Fibroblast of the conjunctiva (primary cell): ENCODE measurements around the gene RGS11.

Source experiments
- DNase-seq: peaks from one replicate; pipeline ENCODE4 v3.0.0-alpha.2; 2010; ENCODE audit warnings: low read depth

Gene RGS11

DNA sequence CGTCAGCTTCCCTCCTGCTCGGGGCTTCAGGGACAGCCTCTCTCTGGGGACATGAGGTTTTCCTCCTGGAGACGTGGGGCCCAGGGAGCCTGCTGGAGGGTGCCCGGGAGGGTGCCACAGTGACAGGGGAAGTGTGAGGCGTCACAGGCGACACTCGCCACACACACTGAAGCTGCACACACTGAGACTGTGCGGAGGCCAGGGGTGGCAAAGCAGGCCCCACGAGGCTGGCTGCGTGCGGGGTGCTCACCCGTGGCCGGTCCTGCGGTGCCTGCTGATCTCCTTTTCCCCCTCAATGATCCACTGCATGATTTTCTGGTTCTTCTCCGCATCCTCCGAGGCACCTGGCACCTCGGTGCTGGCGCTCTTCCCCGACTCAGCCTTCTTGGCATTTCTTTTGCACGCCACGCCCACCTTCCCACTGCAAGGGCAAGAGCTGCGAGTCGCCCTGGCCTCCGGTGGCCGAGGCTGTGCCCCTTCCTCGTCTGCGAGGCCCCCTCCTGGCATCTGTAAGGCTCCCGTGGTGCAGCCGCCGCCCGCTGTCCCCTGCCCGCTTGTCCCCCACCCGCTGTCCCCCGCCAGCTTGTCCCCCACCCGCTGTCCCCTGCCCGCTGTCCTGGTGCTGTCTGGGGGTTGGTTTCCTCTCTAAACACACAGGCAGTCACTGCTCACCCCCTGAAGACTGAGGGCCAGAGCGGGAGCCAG is 21.2 kb upstream of the RGS11 start:
- no peak for DNase-seq

DNA sequence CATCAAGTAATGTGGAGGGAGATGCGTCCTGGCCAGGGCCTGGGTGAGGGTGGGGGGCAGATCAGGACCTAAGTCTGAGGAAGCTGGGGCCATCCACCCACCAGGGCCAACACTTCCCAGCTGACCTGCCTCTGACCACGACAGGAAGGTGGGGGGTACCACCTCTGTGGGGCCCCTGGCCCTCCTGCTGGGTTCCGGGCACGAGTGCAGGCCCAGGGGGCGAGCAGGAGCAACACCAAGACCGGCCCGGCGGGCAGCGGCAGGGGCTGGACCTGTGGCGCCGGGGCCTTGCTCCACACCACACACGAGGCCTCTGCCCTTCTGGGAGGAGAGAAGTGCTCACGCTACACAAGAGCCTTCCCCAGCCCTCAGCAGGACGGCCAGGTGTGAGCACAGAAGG is 20.5 kb upstream of the RGS11 start:
- no peak for DNase-seq

DNA sequence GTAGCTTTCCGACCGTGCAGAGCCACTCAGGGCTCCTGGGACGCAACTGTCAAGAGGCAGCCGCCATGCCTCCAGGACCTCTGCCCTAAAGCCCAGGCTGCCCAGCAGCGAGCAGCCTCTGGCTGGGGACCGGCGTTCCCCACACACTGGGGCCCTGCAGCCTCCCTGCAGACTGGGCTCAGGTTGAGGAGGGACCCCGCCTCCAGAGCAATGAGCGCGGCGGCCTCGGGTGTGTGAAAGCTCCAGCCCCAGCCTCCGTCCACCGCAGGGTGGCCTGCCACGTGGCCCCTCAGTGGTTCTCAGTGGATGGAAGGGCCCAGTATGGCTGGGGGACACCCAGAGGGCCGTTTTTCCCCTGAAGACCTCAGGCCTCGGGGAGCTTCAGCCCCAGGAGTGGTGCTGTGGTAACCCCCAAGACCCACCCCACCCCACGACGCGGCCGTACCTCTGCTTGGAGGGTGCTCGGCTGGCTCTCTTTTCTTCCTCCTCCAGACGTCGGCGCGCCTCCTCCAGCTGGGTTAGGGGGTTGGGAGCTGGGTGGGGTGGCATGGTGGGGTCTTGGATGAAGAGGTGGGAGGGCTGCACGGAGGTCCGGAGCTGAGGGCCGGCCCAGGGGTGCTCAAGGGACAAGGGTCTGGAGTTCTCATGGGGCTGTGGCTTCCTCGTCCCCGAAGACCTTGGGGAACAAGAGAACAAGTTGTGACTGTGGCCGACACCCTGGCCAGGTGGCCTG is 17.5 kb upstream of the RGS11 start:
- no peak for DNase-seq

DNA sequence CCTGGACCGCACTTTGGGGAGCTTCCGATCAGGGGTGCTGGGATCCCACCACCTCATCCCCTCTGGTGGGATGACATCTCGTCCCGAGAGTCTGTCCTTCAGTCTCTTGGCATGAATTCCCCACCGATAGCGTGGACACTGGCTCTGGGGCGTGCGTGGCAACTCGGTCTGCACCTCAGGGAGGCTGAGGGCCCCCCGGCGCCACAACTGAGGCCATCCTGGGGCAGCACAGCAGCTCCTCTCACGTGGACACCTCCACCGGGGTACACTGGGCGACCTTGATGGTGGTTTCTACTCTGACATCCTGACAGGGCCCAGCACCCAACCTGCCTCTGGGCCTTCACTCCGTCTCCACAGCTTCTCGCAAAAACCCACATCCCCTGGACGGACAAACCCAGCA is 15.8 kb upstream of the RGS11 start:
- DNase-seq, result no peak

DNA sequence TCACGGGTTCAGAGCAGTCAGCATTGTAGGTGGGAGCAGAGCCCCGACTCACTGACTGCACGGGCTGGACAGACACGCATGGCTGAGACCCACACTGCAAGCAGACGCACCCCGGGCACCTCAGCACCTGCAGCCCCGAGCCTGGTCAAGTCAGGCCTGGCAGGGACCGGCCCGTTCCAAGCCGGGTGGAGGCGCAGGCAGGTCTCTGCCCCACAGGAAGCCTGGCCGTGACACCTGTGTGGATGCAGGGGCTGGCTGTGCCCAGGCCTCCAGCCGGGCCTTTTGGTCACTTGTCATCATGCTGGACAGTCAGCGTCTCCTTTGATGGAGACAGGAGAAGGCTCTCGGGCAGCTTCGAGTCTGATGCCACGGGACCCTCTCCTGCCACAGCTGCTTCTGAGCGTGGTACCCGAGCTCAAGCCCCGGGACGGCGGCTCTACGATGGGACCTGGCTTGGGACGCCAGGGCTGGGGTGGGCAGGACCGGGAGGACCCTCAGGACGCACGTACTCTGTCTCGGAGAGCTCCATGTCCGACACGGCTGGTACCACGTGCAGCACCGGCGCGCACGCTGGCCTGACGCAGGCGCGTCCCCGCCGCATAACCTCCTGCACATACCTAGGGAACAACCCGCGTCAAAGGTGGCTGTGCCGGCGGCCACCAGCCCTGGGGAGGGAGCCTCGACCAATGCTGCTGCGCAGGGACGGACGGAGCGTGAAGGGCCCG is 15.1 kb upstream of the RGS11 start:
- DNase-seq, result no peak

DNA sequence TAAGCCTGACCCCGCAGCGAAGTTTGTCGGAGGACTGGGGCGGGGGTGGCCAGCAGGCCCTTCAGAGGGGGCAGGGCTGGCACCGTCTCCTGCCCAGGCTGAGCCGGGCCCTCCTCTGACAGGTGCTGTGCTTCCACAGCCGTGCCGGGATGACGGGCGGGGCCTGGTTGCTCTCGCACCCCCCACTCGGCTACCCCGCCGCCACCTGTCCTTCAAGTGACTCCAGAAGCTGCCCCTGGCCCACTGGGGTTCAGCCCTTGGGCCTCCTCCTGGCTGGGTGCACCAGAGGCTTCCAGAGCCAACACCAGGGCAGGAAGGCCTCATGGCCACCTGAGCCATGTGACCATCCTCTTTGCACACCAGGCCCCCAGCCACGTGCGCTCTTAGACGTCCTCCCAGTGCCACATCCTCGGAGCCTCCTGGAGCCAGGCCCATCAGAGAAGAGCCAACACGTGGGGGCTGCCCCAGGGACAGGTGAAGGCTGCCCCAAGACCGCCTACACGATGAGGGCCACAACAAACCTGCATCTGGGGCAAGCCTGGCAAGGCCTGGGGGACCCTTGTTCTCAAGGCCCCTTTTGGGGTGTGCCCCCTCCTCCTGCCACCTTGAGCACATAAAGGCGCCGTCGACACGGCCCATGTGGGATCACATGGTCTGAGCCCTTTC is 14.4 kb upstream of the RGS11 start:
- DNase-seq, result no peak

DNA sequence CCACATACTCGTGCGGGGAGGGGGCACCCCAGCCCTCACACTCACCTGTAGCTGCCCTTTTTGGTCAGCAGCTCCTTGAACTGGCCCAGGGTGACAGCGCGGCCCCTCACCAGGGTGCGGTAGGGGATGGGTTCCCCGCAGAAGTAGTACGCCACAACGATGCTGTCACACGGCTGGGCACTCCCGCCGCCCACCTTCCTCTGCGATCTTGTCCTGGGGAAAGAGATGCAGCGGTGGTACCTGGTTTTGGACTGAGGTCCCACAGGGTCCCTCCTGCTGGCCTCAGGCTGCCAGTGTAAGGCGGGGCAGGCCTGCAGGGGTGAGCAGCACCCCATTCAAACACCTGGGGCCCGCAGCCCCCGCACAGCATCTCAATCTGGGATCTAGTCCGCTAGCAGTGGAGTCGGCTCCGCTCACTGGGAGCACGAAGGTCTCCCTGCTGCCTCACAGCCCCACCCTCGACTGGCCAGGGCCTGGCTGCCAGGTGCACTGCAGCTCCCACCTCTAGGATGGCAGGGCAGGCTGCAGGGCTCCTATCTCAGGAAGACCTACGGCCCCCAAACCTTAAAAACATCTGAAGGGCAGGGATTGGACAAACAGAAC is 13.8 kb upstream of the RGS11 start:
- no peak for DNase-seq

DNA sequence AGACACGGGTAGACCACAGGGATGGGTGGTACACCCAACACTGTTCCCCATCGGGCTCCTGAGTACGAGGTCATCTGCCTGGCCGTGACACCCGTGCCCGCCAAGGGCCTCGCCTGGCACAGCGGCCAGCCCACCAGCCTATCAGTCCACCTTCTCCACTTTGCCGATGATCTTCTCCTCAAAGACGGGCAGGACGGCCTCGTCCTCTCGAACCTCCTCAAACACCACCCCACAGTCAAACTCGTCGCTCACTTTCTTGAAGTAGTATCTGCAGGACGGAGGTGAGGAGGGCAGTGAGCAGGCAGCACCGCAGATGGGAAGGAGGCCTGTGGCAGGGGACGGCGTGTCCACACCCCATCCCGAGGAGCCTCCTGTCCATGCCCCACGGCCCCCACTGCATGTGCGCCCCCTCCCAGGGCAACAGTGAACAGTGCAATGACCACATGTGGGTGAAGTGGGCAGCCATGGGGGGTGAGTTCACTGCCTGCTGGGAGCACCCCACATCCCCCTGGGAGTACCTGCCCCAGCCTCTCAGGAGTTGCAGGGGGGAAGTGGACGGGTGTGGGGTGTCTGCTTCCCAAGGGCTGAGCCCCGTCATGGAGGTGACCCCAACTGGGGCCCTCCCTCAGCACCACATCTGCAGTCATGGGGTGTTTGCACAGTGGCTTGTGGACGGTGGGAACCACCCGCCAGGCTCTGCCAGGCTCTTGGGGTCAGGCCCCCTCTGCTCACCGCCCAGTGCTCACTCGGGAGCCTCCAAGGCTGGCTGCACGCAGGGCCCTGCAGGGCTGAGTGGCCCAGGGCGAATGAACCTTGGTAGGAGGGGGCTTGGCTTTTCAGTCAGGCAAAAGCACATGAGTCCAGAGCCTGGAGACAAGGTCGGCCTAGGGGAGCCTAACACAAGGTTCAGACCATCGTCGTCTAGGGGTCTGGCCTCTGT is 12.5 kb upstream of the RGS11 start:
- DNase-seq, result no peak

DNA sequence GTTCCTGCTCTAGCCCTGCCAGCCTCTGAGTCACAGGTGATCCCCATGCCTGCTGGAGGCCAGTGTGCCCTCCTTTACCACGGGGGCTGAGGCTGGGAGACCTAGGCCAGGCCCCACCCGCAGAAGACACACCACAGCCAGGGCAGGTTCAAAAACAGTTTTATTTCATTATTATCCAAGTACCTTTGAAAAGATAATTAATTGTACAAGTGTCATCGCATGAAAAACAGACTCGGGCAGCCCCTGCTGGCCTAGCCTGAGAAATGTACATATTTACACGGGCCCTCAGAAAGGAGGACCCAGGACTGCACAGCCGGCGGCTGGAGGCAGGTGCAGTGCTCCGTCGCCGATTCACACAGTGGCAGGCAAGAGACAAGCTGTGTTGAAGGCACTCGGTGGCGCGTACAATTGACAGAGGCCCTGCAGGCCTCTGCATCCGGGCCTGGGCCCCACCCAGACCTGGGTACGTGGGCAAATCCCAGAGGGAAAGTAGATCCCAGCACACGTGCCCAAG is 11.6 kb upstream of the RGS11 start:
- DNase-seq, result no peak

DNA sequence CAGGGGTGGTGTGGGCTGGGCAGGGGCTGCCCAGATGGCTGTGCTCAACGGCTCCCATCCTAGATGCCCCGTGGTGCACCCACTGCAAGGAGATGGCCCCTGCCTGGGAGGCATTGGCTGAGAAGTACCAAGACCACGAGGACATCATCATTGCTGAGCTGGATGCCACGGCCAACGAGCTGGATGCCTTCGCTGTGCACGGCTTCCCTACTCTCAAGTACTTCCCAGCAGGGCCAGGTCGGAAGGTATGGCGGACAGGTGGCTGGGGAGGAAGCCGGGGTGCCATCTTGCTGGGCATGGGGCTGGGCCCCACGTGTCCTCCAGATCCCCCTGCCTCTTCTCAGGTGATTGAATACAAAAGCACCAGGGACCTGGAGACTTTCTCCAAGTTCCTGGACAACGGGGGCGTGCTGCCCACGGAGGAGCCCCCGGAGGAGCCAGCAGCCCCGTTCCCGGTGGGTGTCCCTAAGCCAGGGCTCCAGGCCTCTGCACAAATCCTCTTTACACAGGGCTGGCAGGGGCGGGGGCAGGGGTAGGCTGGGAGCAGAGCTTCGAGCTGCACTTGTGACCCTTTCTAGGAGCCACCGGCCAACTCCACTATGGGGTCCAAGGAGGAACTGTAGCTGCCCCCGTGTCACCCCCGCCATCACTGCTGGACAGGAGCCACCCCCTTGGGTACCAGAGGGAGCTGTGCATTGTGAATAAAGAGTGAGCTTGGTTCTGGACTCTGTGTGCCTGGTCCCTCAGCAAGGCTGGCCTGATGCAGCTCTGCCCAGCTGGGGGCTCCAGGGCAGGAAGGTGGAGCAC is 10.9 kb upstream of the RGS11 start:
- DNase-seq, result no peak

DNA sequence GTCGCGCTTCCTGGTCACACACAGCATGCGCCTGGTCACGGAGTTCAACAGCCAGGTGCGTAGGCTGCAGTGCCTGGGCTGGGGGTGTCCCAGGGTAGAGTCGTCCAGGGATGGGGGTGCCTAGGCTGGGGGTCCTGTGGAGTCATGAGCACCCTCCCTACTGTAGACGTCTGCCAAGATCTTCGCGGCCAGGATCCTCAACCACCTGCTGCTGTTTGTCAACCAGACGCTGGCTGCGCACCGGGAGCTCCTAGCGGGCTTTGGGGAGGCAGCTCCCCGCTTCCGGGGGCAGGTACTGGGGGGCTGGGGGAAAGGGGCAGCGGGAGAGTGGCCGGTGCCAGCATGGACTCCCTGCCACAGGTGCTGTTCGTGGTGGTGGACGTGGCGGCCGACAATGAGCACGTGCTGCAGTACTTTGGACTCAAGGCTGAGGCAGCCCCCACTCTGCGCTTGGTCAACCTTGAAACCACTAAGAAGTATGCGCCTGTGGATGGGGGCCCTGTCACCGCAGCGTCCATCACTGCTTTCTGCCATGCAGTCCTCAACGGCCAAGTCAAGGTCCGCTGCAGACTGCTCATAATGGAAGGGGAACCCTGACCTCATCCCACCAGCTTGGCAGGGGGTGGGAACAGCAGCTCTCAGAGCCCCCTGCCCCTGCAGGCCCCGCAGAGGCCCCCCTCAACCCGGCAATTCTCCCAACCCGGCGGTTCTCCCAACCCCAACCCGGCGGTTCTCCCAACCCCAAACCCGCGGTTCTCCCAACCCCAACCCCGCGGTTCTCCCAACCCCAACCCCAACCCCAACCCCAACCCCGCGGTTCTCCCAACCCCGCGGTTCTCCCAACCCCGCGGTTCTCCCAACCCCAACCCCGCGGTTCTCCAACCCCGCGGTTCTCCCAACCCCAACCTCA is 9.7 kb upstream of the RGS11 start:
- DNase-seq, result no peak

DNA sequence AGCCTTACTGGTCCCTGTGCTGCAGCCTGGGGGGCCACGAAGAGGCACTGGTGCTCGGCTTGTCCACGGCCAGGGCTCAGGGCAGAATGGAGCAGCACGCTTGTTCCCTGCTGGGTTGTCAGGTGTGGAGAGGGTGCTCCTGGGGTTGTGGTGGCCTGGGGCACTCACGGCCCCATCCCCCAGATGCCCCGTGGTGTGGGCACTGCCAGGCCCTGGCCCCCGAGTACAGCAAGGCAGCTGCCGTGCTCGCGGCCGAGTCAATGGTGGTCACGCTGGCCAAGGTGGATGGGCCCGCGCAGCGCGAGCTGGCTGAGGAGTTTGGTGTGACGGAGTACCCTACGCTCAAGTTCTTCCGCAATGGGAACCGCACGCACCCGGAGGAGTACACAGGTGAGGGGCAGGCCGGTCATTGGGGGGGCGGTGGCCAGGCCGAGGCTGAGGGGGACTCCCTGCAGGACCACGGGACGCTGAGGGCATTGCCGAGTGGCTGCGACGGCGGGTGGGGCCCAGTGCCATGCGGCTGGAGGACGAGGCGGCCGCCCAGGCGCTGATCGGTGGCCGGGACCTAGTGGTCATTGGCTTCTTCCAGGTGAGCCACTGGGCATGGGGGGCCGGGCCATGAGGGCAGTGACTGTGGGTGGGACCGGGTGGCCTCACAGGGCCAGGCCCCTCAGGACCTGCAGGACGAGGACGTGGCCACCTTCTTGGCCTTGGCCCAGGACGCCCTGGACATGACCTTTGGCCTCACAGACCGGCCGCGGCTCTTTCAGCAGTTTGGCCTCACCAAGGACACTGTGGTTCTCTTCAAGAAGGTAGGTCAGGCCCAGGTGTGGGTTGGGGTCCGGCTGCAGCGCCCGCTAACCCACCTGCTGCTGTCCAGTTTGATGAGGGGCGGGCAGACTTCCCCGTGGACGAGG is 8.7 kb upstream of the RGS11 start:
- no peak for DNase-seq

DNA sequence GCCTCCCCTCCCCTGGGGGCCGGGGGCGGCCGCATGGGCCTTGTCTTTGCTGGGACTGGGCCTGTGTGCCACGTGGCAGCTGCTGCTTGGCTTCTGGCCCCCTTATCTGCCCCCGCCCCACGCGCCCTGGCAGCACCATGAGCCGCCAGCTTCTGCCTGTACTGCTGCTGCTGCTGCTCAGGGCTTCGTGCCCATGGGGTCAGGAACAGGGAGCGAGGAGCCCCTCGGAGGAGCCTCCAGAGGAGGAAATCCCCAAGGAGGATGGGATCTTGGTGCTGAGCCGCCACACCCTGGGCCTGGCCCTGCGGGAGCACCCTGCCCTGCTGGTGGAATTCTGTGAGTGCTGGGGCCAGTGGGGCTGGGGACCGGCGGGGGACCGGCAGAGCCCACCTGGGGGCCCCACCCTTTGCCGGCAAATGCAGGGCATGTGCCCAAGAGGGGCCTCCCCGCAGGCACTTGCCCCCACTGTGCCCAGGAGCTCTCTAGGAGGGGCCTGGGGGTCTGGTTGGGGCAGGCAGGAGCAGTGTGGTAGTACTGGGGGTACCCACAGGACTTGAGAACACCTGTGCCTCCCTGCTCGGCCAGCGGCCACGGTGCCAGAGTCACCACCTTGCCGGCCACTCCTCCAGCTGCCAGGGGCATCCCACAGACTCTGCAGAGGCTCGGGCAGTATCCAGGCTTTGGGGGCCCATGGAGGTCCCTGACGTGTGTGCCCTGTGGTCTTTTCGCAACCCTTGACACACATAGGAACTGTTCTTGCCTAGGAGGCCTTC is 7.5 kb upstream of the RGS11 start, which contains the start of gene PDIA2:
TSS of gene PDIA2 (plus strand) at position 132 of the 773 bp plus-strand sequence. CDS start at position 138, 6 bp downstream.
- DNase-seq, result no peak

DNA sequence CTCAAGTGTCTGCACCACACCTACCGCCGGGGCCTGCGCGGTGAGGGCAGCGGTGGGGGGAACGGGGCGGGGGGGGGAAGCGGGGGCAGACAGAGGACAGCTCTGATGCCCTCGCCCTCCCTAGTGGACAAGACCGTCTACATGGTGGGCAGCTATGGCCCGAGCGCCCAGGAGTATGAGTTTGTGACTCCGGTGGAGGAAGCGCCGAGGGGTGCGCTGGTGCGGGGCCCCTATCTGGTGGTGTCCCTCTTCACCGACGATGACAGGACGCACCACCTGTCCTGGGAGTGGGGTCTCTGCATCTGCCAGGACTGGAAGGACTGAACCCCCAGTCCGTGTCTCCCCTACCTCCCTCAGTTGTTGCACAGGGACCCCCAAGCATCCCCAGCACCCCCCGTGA is 6.7 kb upstream of the RGS11 start:
- no peak for DNase-seq

DNA sequence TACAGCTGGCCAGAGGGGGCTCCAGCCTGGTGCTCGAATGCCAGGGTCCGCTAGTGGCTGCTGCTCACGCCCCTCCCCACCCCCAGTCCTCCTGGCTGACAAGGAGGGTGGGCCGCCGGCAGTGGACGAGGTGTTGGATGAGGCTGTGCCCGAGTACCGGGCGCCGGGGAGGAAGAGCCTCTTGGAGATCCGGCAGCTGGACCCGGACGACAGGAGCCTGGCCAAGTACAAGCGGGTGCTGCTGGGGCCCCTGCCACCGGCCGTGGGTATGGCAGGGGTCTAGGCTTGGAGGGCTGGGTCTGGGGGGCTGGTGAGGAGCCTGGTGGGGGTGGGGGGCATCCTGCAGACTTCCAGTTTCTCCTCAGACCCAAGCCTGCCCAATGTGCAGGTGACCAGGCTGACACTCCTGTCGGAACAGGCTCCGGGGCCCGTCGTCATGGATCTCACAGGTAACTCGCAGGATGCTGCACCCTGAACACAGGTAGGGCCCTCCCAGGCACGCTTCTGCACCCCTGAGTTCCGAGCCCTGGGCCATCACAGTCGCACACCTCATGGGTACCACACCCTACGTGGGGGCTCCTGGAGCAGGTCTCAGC is 6.0 kb upstream of the RGS11 start:
- DNase-seq, result no peak

DNA sequence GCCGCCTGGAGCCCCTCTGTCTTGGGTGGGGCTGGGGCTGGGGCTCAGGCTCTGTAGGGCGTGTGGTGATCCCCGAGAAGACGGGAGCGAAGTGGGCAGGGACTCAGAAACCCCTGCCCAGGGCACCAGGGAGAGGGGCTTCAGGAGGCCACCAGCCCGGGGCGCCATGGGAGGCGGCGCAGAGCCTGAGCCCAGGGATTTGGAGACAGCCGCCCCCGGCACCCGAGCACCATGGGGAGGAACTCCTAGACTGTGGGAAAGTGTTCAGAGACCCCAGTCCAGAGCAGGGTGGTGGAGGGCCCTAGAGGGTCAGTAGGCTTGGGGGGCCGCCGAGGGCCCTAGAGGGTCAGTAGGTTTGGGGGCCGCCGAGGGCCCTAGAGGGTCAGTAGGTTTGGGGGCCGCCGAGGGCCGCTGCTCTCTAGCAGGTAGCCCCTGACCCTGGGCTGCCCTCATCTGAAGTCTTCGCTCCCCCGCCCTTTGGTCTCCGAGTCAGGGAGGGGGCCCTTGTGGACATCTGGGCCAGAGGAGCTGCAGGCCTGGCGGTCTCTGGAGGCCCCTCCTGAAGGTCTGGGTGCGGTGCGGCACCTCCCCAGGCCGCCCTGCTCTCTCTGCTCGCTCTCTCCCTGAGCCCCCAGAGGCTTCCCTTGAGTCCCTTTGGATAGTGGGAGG is 5.4 kb upstream of the RGS11 start:
- no peak for DNase-seq
